ENCODE measurements around the gene AQP9. TPM values are rescaled to one million over a fixed set of nuclear protein-coding genes. Genes with fewer than 3 reads are reported as not detected.
A peak's percentile ranks its signal among the peaks of the same experiment; 100 is the strongest.

AQP9 gene
- total RNA-seq, 1 donor from 2014 or later = not detected

GRCh38 chr15:58228718-58229117 lies 90.5 kb downstream of the AQP9 start:
- H3K9me3 Mint-ChIP-seq = no peaks in the 10 kb centered on the region
- TF ChIP-seq EZH2phosphoT487 (IDR thresholded peaks at IDR 0.05) (no peak), CTCF (IDR thresholded peaks at IDR 0.05) (no peak), EZH2 (IDR thresholded peaks at IDR 0.05) (no peak)
- Histone ChIP-seq H2AFZ (replicated peaks) (no peak overlapping the region), H3K9ac (no peak overlapping the region), H3K27ac (no peak overlapping the region), H3K79me2 (ENCODE audit: low read depth) (no peaks in the 10 kb centered on the region), H3K9me3 (ENCODE audit: low read depth) (no peaks in the 10 kb centered on the region), H4K20me1 (ENCODE audit: low read depth) (no peaks in the 10 kb centered on the region), H3K4me3 (no peak overlapping the region), H3F3A (ENCODE audit: low read depth) (peaks cover 9% of the 10 kb centered on the region), H3K27me3 (no peaks in the 10 kb centered on the region), H3K4me1 (peaks cover 18% of the 10 kb centered on the region), H3K36me3 (no peaks in the 10 kb centered on the region), H3K4me2 (no peak overlapping the region)
- no peaks in the 10 kb centered on the region for H3K27me3 Mint-ChIP-seq (ENCODE audit: insufficient read depth, low read depth)
- H3K27ac Mint-ChIP-seq = no peak overlapping the region
- peak; percentile 11 for DNase-seq (ENCODE audit: low spot score)
- peaks cover 20% of the 10 kb centered on the region for H3K4me1 Mint-ChIP-seq
- peak overlapping the region; percentile 14 for H3K4me3 Mint-ChIP-seq
- no peaks in the 10 kb centered on the region for H3K36me3 Mint-ChIP-seq

- H3K36me3 Mint-ChIP-seq = no peaks in the 10 kb centered on the region
- Histone ChIP-seq H3K27ac (no peak overlapping the region), H3K9ac (no peak overlapping the region), H3K4me2 (peak overlapping the region; percentile 71), H3K79me2 (ENCODE audit: low read depth) (no peaks in the 10 kb centered on the region), H3K27me3 (no peaks in the 10 kb centered on the region), H3K4me1 (peaks cover 18% of the 10 kb centered on the region), H4K20me1 (ENCODE audit: low read depth) (no peaks in the 10 kb centered on the region), H3K9me3 (ENCODE audit: low read depth) (no peaks in the 10 kb centered on the region), H3K4me3 (peak overlapping the region; percentile 25), H3F3A (ENCODE audit: low read depth) (peaks cover 9% of the 10 kb centered on the region), H2AFZ (replicated peaks) (peak overlapping the region; percentile 95), H3K36me3 (no peaks in the 10 kb centered on the region)
- TF ChIP-seq EZH2phosphoT487 (IDR thresholded peaks at IDR 0.05) = no peak
- no peak for TF ChIP-seq CTCF (IDR thresholded peaks at IDR 0.05)
- TF ChIP-seq EZH2 (IDR thresholded peaks at IDR 0.05) = no peak
- peak; percentile 26 for DNase-seq (ENCODE audit: low spot score)
- H3K4me3 Mint-ChIP-seq = no peak overlapping the region
- H3K9me3 Mint-ChIP-seq = no peaks in the 10 kb centered on the region
- H3K27ac Mint-ChIP-seq = no peak overlapping the region
- H3K4me1 Mint-ChIP-seq = peaks cover 23% of the 10 kb centered on the region
- H3K27me3 Mint-ChIP-seq (ENCODE audit: insufficient read depth, low read depth) = peaks cover 2% of the 10 kb centered on the region
These were observed 91.2 kb downstream of the AQP9 start for GRCh38 chr15:58229297-58229768.

DNA sequence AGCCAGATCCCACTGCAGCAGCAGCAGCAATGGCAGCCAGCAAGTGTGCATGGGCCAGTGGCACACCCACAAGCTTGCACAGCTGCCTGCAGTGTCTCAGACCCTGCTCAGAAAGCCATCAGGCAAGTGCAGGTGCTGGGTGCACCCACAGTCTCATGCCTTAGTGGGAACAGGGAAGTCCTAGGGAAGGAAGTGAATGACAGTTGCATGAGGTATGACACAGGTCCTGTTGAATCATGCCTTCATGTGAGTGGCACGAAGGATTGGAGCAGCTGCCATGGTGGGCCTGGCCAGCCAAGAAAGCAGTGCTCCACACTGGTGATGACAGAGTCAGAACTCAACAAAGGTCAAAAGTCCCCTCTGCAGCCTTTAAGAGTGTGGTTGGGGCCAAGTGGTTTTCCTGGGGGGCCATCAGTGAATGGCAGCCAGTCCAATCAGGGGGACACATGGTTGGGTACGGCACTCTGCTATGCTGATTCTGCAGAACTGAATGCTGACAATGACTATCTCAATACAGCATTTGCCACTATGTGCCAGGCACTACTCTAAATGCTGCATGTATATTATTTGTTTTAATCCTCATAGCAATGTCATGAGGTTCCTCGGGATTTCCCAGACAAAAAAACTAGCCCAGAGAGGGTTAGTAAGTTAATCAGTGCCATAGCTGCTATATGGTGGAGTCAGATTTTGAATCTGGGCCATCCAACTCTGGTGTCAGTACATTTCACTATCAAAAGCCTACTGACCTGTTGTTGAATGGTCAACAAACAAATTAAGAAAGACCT lies 94.3 kb downstream of the AQP9 start:
- Histone ChIP-seq H3F3A (ENCODE audit: low read depth) (peaks cover 9% of the 10 kb centered on the region), H3K27me3 (no peaks in the 10 kb centered on the region), H3K9me3 (ENCODE audit: low read depth) (no peaks in the 10 kb centered on the region), H3K4me2 (no peak overlapping the region), H3K36me3 (no peaks in the 10 kb centered on the region), H3K79me2 (ENCODE audit: low read depth) (no peaks in the 10 kb centered on the region), H3K9ac (no peak overlapping the region), H2AFZ (replicated peaks) (peak overlapping the region; percentile 13), H4K20me1 (ENCODE audit: low read depth) (no peaks in the 10 kb centered on the region), H3K27ac (no peak overlapping the region), H3K4me3 (no peak overlapping the region), H3K4me1 (peaks cover 24% of the 10 kb centered on the region)
- H3K36me3 Mint-ChIP-seq = no peaks in the 10 kb centered on the region
- no peak for DNase-seq (ENCODE audit: low spot score)
- TF ChIP-seq EZH2phosphoT487 (IDR thresholded peaks at IDR 0.05) (no peak), CTCF (IDR thresholded peaks at IDR 0.05) (no peak), EZH2 (IDR thresholded peaks at IDR 0.05) (no peak)
- H3K9me3 Mint-ChIP-seq = peaks cover 3% of the 10 kb centered on the region
- no peak overlapping the region for H3K4me3 Mint-ChIP-seq
- H3K27me3 Mint-ChIP-seq (ENCODE audit: insufficient read depth, low read depth) = peaks cover 7% of the 10 kb centered on the region
- H3K27ac Mint-ChIP-seq = no peak overlapping the region
- peaks cover 30% of the 10 kb centered on the region for H3K4me1 Mint-ChIP-seq
